Stimulated activated CD4-positive, alpha-beta T cell treated with anti-CD3 and anti-CD28 coated beads, TNF-alpha, amount 100 ng/mL, for 1 hour (primary cell): Measurements from ENCODE around the gene PRPF19.

Experiments used
- DNase-seq, 3 donors: peaks; one replicate each; pipeline ENCODE4 v3.0.0-alpha.2; 2020; ENCODE audit warnings: low read depth in 3 of 3, low spot score in 1 of 3

The PRPF19 gene

DNA sequence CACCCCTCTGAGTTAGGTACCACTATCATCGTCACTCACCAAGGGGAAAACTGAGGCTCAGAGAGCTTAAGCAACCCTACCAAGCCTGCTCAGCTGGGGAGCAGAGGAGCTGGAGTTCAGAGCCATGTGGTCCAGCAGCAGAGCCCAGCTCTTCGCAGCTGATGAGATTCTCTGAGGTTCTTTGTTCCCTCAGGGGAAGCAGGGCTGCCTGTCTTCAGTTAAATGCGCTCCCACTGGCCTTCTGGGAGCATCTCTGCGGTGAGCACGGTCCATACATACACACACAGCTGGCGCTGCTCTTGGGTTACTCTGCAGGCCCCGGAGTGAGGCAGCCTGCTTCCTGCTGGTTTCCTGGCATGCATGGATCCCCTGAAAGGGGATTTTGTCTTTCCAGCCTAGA lies 45.4 kb downstream of the PRPF19 start:
- no peak for DNase-seq

GRCh38 chr11:60859616-60860250 lies 46.7 kb downstream of the PRPF19 start:
- no peak for DNase-seq

DNA sequence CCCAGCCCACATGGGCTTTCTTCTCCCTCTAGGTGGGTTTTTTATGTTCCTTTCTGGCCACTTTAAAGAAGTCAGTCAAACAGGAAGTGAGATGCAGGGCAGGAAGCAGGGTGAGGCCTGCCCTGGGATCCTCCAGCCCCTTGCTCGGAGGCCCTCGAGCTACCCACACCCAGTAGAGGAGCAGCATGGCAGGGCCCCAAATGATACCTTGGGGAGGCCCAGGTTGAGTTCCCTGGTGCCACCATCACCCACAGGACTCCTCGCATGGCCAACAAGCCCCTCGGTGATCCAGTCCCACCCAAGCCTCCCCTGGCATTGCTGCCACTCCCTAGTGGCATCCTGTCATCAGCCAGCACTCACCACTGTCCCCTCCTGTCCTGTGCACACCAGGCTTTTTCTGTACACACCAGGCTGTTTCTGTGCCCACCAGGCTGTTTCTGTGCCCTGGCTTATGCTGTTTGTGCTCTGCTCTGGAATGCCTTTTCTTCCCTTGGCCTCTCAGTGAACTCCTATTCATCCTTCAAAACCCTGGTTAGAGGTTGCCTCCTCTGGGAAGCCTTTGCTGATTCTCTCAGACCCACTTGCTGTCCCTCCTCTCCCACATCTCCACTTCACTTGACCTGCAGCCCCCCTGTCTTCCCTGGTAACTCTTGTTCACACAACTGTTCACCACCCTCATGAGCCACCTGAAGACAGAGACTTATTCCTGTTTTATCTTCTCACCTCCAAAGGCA lies 47.5 kb downstream of the PRPF19 start:
- DNase-seq = no peak

DNA sequence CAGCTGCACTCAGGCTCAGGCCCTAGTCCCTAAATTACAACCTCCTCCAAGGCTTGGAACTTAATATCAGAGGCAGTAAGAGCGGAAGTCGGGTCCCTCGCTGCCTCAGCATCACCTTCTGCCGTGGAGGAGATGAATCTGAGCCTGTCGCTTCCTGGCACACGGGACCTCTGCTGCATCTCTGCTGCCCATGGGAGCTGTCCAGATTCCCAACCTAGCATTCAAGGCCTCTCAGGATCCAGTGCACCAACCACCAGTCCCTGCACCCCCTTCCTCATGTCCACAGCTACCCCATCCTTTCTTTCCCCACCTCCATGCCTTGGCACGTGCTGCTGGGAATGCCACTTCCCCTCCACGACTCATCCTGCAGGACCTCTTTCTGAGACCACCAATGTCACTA lies 48.1 kb downstream of the PRPF19 start:
- DNase-seq = no peak

GRCh38 chr11:60857378-60858232 lies 48.8 kb downstream of the PRPF19 start:
- DNase-seq = no peak

DNA sequence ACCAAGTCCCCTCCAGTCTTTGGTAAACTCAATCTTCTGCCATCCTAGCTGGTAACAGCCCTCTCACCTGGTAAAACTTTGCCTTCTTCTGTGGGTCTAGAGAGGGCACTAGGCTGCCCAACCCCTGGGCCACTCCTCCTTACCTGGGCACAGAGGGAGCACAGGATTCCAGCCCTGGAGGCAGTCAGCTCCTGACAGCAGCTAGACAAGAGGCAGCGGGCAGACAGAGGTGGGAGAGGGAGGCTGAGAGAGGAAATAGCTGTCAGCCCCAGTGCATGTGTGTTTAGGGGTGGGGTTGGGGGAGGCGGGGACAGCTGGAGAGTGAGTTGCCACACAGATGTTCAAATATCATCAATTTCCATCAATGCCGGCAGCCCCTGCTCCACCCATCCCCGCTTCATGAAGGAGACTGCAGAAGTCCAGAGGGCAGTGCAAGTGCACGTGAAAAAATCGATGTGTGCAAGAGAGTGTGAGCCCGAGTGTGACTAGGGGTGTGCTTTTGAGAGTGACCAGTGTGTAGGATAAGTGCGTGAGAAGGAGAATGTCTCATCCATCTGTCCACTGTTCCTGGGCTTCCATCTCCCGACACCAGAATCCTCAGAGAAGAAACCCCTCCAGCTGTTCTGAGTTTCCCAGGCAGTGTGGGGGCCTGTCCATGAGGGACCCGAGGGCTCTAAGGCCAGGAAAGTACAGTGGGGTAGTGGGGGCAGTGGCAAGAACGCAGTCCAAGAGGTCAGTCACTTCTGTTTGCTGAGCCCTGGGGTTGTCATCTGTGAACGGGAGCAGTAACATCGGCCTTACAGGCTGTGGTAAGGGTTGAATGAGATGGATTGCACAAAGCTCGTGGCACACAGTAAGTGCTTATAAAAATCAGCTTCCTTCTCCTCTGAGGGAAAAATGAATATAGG lies 50.4 kb downstream of the PRPF19 start, which contains the start of gene PTGDR2:
Gene PTGDR2, minus strand, starts transcription at position 225 of the 908 bp plus-strand sequence. CDS start 2,228 bp downstream, outside the sequence.
- DNase-seq = no peak

DNA sequence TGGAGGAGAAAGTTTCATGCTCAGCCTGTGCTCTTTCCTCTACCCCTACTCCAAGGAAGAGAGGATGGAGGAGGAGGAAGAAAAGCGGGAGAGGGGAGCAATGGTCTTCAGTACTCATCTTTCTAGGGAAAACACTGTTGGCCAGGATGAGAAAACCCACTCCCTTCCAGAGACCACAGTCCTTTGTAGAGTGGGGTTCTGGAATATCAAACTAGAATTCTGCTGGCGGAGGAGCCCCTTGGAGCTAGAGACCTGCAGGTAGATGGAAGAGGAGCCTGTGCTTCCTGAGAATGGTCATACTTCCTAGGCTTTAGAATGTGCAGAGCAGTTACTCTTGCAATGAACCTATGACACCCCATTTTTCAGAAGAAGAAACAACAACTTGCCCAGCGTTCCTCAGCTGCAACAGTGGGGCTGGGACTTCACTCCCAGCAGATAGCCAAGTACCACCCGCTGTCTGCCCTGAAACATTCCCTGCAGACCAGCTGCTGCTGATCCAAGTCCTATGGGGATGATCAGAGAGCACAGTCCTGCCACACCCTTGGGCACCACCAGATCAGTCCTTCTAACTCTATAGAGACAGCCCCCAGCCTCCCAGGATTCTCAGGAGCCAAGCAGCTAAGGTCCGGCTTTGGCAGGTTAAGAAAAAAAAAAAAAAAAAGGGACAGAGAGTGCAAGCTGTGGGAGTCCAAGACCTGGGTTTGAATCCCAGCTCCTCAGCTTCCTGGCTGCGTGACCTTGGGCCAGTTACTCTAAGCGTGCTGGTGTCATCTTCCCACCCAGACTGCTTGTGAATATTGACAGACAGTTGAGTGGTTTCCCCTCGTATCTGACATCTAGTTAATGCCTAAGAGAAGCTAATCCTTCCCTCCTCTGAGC lies 51.3 kb downstream of the PRPF19 start:
- DNase-seq = no peak

DNA sequence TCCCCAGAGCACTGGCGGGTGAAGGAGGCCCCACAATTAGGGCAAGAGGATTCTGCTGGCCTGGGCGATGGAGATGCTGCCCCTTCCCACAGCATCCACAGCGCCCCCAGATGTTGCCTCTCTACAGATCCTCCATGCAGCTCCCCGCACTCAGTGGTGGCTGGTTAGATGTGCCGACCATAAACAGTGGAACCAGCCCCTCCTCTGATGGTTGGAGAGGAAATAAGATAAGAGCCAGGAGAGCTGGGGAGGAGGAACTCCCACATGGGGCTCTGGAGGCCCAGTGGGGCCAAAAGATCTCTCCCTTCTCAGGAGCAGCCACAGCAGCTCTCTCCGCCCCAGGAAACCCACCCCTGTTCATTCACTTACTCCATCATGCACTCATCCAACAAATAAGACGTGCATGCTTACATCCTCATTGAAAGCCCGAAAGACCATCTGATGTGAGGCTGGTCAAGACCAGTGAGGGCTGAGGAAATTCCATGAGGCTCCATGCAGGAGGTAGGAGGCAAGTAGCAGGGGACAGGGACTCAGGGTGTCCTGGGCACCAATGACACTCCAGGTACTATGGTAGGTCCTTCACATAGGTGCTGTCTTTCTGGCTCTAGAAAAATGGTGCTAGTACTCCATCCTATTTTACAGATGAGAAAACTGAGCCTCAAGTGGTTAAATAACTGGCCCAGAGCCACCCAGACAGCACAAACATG lies 52.1 kb downstream of the PRPF19 start:
- DNase-seq = no peak

- no peak for DNase-seq
These were observed 53.1 kb downstream of the PRPF19 start for GRCh38 chr11:60852982-60853950.

DNA sequence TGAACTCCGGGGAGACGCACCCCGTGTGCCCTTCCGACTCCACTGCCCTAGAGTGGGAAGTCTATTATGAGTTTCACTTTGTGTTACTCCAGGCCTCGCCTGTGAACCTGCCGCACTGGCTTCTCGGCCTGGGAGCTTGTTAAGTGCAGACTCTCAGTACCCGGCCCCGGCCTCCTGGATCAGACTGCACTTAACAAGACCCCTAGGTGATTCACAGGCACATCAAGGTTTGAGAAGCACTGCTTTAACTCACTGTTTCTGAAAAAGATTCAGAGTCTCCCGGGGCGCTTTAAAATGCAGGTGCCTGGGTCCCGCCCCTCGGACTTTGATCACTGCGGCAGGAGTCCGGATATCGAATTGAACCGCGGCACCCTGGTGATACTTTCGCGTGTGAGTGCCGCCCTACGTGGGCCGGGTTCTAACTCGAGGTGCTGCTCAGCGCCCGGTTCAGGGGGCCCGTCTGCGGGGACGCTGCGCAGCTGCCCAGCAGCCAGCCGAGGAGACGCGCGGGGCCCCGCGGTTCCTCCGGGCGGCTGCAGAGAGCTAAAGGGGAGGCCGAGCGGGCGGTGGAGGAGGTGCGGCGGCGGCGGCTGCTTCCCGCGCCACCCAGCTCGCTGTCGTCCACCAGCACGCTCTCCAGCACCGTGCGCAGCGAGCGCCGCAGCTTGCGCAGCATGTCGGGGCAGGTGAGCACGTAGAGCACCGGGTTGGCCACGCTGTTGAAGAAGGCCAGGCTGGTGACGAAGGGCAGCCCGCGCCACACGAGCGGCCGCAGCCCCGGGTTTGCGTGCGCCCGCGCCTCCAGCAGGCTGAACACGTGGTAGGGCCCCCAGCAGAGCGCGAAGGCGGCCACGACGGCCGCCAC lies 54.0 kb downstream of the PRPF19 start:
- DNase-seq = no peak

DNA sequence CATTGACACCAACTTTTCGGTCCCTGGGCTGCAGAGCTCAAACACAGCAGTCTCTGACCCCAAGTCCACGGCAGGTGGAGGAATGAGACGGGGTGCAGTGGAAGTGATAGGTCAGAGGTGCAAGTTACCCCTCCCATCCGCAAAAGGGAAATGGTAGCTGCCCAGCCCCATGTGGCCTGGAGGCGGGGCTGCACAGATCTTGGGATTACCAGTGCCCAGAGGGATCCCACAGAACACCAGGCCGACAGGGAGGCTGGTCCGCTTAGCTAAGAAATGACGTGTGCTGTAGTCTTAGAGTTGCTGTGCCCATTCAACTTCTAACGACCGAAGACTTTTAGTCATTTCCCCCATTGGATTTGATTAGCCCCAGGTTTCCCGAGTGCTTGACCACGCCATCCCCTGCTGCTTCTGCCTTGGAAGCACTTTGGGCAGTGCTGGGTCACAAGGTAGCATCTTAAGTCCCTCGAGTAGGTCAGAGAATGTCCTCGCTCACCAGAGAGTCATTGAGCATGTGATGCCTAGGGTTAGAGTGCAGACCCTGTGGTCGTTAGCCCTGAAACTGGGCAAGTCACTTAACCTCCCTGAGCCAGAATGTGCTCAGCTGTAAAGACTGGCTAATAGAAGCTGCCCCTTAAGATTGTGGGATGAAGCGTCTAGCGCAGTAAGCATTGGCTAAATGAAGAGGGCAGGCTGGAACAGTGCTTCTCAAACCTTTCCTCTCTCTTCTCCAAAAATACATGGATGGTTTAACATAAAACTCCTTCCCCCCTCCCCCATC lies 54.9 kb downstream of the PRPF19 start:
- DNase-seq = no peak

DNA sequence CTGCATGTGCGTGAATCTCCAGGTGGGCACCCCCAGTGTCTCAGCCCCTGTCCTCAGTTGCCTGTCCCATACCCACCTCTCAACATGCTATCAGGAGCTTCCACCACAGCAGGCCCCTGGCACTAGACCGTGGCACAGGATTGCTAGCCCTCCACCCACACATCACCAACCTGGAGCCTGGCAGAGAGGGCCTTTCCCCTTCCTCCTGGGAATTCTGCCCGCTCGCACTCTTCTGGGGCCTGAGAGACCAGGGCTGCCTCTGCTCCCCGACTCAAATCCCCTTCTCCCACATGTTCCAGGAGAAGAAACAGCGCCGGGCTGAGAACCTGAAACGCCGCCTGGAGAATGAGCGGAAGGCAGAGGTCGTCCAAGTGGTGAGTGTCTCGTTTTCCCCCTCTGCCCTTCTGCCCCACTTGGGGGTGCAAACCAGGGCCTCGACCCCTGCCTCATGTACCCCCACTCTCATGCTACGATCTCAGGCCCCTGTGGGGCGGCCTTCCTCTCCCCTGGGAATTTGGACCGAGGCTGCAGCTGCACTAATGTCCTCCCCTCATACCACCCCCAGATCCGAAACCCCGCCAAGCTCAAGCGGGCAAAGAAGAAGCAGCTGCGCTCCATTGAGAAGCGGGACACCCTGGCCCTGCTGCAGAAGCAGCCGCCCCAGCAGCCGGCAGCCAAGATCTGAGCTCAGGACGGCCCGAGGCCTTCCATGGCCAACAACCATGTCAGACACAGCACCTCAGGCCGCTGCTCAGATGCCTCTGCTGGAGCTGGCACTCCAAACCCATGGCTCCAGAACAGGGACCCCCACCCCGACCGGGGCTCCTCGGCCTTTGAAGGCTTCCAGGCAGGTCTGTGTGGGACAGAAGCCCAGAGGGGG lies 56.5 kb downstream of the PRPF19 start:
- no peak for DNase-seq

DNA sequence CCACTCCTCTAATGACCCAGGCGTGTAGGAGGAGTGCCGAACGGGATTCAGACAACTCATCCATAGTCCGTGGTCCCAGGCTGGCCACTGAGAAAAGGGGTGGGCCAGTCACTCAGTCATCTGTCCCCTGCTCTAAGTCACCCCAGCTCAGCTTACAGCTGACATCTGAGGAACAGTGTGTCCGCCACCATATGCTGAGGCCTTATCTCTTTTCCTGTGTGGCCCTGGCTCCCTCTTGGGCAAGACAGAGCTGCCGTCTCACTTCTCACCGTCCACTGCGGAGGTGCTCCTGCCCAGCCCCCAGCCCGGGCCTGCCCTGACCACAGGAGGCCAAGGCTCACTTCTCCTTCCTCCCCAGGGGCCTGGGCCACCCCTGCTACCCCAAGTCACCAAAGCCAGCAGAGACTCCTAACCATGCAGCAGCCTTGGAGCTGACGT lies 57.7 kb downstream of the PRPF19 start:
- DNase-seq = no peak

DNA sequence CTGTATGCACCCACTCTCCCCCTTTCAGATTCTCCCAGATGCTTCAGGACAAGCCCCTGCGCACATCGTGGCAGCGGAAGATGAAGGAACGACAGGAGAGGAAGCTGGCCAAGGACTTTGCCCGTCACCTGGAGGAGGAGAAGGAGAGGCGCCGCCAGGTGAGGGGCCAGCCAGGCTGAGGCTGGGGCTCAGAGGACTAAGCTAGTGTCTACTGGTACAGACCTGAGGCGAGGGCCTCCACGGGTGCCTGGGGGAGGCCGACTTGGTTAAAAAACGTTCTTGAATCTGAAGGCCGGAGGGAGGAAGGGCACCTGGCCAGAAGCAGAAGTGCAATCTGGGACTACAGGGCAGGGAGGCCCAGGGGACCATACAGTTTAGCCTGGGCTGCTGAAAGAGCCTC lies 58.5 kb downstream of the PRPF19 start:
- DNase-seq = no peak

DNA sequence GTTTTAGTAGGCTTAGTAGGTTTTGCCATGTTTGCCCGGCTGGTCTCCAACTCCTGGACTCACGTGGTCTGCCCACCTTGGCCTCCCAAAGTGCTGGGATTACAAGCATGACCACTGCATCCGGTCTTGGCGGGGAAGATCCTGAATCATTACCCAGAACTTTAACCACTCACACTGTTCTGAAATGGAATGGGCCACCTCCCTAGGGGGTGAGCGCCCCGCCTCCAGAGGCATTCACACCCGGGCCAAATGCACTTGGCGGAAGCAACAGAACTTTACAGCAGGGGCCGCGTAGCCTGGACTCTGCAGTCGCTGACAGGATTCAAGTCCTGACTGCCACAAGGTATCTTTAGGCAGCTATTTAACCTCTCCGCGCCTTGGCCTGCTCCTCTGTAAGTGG lies 59.1 kb downstream of the PRPF19 start:
- DNase-seq = no peak
